HG02852 (cell line): ENCODE results near the gene NFAM1.

ENCODE experiments used
- ATAC-seq: cut with Tn5 transposase; IDR thresholded peaks from one replicate; pipeline ENCODE4 v1.9.1; 2021; ENCODE audit warnings: mild to moderate bottlenecking, moderate library complexity; ENCODE audit not compliant: unreplicated experiment

NFAM1 gene

DNA sequence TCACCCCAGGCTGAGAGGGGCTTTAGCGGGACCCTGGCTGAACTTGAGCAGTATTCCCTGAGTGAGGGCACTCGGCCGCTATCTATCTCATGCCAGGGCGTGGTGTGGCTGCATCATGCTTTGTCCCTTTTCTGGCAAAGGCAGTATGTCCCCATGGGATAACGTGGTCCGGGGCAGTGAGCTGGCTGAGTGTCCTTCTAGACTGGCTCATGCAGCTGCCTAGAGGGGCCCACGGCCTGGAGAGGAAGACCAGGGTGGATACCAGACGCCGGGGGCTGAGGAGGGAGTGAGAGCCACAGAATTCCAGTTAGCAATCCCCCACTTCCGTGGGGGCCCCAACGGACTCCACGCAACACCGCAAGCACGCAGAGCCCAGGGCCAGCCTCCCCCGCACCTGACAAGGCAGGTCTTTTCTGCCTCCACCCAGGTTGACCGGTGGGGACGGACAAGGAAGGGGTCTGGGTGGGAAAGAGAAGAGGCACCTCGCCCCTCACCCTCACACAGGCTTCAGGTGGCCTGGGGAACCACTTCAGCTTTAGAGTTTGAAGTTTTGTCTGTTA, 15.5 kb downstream of the NFAM1 start:
- no peak for ATAC-seq

DNA sequence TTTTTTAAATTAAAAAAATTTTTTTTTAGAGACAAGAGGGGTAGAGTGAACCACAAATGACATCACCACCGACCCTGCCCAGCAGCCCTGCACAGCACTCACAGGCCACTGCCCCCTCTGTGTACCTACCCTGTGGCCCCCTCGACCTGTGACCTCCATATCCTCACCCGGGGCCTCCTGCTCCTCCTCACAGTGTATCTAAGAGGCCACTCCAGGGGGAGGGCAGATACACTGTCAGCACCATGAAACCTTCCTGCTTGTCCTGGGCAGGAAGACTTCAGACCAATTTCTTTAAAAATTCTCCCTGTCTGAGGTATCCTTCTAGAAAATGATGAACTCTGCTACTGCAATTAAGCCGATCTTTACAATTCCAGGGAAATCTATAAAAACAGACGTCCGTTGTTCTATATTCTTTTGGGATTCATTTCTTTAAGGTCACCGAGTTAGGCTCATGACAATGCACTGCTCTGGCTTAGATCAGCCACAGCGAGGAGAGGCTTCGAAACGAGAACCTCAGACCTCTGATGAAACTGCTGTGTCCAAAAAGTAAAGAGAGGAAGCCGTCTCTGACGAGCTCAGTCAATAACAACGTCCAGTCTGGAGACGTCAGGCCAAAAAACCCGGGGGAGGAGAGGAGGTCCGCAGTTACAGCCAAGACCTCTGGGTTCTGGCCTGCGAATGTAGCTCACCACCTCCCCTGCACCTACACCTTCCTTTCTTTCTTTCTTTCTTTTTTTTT, 17.5 kb downstream of the NFAM1 start:
- no peak for ATAC-seq

DNA sequence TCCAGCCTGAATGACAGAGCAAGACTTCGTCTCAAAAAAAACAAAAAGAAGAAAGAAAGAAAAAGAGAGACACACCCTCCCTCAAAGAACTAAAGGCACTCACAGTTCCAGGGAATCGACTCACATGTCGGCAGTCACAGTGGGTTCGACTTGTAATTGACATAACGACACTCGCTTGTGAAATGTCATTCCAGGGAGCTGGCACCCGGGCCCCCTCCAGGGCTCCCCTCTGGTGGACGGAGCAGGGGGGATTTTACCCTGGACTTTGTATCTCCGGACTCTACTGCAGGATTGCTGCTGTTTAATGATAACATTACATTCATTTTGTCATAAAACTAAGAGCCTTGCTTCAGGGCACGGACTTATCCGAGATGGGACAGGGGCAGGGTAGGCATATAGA, 18.2 kb downstream of the NFAM1 start:
- no peak for ATAC-seq

DNA sequence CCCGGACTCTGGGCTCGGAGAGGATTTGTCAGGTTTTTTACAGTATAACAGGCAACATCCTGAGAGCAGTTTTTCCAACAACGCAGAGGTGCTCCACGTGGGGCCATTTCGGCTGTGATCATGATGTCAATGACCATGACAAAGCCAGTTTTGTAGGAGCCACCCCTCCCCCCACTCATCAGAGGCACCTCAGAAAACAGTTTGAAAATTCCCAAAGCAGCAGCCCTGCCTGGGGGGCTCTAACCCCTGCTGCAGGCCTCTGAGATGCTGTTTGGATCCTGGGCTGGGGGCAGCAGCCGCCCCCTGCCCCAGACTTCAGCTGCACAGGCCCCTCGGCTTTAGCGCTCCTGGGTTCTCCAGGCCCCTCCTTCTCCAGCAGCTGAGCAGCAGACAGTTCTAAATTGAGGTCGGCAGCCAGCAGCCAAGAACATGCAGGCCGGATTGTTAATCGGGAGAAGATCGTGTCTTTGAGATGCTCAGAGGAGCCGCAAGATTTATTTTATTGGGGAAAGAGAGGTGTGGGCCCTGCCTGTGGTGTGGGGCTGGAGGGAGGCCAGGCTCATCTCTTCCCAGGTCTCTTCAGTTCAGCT, 19.4 kb downstream of the NFAM1 start:
- ATAC-seq: no peak

DNA sequence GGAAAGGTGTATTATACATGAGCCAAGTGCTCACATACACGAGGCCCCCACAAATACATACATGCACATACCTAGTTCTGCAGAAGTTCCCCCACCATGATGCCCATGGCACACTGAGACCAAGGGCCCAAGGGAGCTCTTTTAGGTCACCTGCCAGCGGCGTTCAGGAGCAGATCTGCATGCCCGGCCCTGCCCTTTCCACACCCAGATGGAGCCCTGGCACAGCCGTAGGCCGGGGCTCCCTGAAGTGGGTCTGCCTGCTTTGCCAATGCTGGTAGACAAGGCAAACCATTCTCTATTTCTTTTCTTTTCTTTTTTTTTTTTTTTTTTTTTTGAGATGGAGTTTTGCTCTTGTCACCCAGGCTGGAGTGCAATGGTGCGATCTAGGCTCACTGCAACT, 21.5 kb downstream of the NFAM1 start:
- ATAC-seq: no peak

DNA sequence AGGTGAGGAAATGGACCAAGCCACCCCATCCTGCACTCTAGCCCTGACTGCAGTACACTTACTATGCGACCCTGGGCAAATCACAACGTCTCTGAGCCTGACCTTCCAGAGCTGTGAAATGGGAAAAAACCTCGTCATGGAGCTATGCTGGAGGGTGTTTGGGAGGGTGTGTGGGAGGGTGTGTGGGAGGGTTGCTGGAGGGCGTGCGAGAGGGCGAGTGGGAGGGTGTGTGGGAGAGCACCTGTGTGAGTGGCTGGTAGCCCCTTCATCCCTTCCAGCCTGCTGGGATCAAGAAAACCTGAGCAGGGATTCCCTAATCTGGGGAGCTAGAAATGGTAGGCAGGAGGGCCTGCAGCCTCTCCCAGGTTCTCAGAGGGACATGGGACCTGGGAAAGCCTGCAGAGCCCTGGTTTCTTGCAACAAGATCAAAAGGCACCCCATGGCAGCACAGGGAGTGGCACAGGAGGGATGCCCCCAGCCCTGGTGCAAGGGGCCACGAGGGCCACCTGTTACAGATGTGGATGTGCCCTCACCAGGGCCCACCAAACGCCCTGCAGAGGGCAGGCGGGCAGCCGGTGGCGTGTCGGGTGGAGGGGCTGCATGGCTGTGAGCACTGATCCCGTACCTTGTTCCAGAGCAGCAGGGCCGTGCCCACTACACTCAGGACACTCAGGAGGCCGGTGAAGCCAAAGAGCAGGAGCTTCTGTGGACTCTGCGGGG, 23.2 kb downstream of the NFAM1 start:
- no peak for ATAC-seq

DNA sequence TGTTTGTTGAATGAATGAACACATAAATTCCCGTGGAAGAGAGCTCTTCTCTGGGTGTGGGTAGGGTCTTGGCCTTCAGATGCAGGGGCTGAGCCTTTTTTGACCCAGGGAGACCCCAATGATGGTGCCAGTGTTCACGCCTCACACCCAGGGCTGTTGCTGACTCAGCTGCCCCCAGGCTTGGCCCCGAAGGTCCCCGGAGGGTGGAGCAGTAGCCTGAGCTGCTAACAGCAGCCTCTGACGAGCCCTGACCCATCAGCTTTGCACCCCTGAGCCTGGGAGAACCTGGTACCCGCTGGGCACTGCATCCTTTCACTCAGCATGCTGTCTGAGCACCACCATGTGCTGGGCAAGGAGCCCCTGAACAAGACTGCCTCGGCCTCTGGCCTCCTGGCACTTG, 23.9 kb downstream of the NFAM1 start:
- no peak for ATAC-seq

DNA sequence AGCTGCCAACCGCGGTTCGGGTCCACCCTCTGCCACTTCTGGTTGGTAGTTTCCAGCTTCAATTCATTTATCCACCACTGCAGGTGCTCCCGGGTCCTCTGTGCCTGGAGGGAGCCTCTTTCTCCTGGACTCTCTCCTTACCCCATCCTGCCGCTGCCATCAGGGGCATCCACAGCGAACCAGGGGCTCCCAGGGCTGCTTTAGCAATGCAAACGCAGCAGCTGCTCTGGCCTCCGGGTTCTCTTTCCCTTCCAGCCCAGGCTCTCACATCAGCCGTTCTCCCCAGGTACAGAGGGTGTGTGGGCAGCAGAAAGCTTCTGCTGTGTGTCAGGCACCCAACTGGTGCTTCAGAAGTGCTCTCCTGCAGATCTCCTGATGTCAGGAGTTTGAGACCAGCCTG, 27.9 kb downstream of the NFAM1 start:
- no peak for ATAC-seq

DNA sequence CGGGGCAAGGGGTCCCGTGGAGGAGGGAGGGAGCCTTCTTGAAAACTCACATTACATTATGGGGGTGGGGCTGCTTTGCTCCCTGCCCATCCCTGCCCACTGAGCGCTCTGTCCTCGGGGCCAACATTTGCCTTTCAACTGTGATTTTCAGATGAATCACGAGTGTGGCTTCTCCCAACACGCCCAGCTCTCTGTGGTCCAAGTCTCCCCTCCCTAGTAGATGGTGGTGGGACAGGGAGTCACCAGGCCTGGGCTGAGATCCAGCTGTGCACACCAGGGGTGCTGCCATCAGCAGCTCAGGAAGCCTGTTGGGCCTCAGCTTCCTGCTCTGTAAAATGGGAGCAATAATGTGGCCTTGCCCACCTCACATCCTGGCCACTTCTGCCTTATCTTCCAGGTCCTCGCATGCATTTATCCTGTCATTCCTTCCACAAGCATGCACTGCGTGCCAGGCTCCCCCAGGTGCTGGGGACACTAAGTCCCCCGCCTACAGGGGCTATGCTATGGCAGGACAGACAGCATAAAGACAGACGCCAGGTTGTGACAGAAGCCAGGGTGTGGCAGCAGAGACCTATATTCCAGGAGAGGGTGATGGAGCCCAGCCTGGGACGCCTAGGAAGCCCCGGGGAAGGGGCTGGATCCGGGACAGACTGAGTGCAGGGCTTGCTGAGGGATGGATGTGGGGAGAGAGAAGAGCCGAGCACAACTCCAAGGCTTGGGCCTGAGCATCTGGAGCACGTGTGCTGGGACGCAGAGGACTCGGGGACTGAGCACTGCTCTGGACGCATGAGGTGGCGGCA, 30.5 kb downstream of the NFAM1 start:
- no peak for ATAC-seq

DNA sequence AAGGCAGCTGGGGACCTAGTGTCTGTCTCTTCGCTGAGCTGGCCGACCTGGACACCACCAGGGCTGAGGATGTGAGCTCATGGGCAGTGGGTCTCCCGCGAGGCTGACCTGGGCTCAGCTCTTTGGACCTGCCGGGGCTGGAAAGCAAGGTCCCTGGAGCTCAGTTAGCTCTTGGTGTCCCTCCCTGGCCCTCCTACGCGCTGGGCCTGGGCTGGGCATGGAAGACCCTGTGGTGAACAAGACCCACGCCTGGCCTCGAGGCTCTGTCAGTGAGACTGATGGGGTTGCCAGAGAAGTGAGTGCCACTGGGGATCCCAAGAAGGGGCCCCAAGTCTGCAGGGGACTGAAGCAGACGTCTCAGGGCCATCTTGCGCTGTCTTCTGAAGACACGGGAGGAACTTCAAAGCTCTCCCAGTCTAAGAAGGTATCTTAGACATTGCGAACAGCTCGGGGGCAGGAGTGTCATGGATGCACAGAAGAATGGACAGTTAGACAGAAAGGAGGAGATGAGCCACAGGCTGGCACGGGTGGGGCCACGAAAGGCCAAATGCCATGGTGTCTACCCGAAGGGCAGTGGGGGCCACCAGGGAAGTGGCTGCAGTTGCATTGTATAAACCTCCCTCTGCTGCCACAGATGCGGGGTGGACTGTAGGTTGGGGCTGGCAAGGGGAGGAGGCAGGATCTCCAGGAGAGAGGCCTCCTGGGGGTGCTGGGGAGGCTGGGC, 31.2 kb downstream of the NFAM1 start:
- no peak for ATAC-seq

DNA sequence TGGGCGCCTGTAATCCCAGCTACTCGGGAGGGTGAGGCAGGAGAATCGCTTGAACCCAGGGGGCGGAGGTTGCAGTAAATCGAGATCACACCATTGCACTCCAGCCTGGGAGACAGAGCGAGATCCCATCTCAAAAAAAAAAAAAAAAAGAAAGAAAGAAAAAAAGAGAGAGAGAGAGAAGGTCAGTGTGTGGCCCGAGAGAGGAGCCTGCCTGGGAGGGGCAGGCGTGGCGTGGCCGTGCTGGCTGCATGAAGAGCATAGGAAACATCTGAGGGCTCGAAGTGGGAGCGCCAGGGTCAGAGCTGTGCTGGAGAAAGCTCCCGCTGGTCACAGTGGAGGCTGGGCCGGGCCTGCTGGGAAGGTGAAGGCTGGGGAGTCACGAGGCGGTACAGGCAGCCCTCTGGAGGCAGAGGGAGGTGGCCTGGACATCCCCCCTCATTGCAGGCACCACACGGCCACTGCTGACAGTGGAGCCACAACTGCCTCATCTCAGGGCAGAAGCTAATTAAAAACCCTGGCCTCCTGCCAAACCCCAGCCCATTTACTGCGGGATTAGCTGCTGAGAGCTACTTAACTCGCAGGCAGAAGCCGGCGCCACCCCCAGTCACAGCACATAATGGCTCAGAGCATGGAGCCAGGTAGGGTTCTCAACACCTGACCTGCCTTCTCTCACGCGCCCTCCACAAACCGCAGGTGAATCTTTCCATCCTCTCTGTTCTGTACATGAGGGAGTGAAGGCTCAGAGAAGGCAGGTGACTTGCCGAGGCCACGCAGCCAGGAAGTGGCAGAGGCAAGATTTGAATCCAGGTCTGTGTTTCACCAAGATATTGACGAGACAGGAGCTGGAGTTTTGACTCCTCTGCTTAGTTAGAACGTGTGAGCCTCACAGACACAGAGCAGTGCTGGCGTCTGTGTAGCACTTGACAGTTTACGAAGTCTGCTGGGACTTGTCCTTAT, 32.6 kb downstream of the NFAM1 start:
- no peak for ATAC-seq

DNA sequence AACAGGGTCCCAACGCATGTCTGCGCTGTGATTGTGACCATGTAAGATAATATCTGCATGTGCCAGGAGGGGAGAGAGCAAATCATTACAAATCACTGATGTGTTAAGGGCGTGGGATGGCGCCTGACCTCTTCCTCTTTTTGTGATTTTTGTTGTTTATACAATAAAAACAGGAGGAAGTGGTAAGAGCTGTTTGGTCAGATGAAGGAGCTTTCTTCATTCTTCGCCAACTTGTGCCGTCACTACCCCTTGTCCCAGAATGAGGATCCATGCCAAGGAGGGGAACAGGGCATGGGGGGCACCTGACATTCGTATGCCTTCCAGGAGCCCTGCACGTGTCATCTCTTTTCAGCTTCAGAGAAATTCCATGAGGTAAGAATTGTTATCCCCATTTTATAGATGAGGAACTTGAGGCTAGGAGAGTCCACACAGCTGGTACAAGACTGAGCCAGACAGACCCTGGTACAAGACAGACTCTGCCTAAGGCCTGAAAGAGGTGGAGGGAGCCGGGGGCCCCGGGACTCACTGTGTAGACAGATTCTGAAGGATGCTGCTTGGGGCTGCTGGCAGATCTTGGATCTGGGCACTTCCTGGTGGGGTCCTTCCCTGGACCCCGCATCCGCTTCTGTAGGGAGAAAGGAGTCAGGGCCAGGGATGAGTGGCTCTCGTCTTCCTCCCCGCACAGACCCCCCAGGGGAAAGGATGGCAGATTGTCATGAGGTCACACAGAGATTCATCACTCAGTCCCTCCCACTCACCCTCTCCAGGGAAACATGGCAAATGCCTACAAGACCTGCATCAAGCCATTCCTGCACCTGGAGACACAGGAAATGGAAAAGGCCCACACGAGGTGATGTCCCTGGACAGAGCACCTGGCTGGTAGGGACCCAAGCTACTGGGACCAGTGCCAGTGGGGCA, 34.6 kb downstream of the NFAM1 start:
- peak; percentile 43 for ATAC-seq

DNA sequence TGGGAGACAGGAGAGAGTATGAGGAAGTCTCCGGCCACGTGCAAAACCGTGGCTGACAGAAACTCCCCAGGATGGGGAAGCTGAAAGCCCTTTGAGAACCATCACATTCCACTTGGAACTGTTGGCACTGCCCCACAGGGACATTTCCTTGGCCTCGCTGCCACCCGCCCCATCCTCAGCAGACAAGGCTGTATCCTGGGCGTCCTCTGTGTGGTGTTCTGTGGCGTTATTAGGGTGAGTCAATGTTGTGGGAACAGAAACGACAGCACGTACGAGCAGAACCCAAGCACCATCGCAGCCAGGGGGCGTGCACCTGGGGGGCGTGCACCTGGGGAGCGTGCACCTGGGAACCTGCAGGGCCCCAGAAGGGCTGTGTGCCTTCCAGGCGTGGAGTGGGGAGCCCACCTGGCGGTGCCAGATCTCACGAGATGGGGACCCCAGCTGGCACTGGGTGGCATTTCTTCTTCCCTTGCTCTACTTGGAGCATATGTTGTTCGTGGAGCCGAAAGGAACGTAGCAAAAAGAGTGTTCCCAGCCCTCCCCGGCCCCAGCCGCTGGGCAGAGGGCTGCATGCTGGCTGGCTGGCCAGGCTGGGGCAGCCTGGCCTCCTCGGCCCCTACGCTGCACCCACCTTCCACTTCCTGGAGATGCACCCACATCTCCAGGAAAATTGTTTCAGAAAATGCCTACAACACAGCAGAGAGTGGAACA, 35.4 kb downstream of the NFAM1 start:
- ATAC-seq: peak; percentile 22

DNA sequence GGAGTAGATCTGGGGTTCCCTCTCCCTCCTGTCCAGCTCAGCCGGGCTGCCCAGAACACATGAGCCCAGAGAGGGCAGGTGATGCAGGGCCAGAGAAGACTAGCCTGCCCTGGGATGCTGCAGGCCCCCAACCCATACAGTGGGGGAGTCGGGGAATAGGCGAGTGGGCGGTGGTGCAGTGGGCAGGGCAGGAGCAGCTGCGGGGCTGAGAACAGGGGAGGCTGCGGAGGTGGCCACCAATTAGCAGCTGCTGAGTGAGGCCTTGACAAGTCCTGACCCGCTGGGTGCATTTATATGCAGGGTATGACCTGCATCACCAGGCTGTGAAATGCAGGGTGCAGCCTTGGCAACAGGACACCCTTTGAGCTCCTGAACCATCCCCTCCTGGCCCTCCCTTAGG, 43.1 kb downstream of the NFAM1 start:
- no peak for ATAC-seq

DNA sequence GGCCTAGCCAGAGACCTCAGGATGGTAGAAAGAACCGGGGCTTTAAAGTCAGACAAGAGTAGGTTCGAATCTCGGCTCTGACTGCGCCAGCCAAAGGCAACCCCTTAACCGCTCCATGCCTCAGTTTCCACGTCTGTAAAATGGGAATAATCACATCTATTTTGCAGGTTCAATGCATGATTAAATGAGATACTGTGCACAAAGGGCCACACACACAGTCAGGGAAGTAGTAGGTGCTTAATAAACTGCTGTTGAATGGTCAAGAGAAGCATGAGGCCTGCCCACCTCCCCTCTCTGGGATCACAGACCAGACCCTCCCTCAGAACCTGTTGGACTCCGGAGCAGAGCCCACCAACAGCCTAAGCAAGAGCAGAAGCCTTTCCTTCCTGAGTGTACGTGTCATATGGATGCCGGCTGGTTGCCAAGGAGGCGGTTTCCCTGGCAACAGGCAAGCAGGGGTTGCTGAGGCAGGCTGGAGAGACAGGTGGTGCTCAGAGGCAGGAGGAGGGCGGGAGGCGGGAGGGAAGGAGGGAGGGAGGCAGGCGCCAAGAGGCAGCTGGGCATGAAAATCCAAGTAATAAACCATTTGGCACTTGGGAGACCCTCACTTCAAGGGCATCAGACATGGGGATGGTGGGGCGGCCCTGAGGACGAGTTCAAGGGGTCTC, 43.9 kb downstream of the NFAM1 start:
- ATAC-seq: no peak

DNA sequence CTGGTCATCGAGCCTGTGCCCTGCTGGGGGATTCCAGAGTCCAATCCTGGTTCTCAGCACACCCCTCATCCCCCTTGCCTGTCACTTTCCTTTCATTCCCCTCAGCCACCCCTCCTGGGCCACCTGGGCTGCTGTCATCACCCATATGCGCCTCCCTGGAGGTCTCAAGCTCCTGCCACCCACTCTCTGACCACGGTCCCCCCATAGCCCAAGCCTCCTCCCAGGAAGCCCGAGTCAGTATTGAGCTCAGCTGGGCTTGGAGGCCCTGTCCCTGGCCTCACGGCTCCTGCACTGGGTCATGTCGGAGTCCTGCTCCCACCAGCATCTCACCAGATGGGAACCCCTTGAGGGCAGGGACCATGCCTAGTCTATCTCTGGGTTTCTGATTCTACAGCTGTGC, 44.6 kb downstream of the NFAM1 start:
- ATAC-seq: no peak

DNA sequence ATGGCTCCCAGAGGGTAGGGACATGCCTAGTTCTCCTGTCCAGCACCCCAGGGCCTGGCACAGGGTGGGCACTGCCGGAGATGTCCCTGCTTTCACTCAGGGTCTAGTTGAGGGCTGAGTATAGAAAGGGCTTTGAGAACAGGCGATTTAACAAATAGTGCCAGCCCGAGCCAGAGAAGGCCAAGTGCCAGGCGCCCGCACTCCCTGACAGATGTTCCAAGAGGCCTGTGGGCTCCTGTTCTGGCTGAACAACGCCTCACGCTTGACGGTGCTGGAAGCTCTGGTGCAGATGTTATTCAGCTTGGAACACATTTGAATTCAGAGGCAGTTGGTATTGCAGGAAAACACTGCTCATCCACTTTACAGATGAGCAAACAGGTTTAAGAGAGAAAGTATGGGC, 46.5 kb downstream of the NFAM1 start:
- no peak for ATAC-seq
